HG03378 (cell line): ENCODE measurements around the gene PDE2A.
"Not testable (repeated sequence)": the region's sequence is repeated elsewhere in the genome, so short reads cannot be mapped to it uniquely, and the experiment has no call there.

Experiments
- ATAC-seq: cut with Tn5 transposase; IDR thresholded peaks from one replicate; pipeline ENCODE4 v1.9.1; 2021; ENCODE audit warnings: mild to moderate bottlenecking, moderate library complexity; ENCODE audit not compliant: unreplicated experiment

Gene PDE2A

GRCh38 chr11:72560864-72561263, 113.4 kb downstream of the PDE2A start:
- not testable (repeated sequence) for ATAC-seq

- ATAC-seq, result no peak
Observed at GRCh38 chr11:72556433-72556832, 117.8 kb downstream of the PDE2A start.

DNA sequence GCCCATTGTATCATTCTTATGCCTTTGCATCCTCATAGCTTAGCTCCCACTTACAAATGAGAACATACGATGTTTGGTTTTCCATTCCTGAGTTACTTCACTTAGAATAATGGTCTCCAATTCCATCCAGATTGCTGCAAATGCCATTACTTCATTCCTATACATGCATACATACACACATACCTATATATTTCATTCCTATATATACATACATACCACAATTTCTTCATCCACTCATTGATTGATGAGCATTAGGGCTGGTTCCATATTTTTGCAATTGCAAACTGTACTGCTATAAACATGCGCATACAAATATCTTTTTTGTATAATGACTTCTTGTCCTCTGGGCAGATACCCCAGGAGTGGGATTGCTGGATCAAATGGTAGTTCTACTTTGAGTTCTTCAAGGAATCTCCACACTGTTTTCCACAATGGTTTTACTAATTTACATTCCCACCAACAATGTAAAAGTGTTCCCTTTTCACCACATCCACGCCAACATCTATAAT, 119.2 kb downstream of the PDE2A start:
- not testable (repeated sequence) for ATAC-seq

GRCh38 chr11:72553706-72554105, 120.5 kb downstream of the PDE2A start:
- ATAC-seq, result no peak

DNA sequence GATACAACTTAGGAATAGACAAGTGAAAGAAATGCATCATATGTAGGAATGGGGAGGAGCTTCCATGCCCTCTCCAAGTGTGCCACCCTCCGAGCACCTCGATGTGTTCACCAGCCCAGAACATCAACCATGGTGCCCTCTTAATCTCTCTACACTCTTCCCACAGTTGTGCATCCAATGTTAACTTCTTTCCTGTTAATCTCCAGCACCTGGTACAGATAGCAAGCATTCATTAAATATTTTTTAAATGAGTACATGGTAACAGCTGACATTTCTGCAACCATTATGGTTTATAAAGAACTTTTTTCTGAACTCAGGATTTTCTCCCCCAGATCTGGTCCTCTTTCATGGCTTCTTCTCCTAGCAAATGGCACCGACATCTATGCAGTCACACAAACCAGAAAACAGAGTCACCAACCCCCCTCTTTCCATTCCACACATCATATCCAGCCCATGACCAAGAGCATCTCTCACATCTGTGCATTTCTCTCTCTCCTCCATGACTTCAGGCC, 121.8 kb downstream of the PDE2A start:
- ATAC-seq, result no peak

GRCh38 chr11:72551571-72551970, 122.7 kb downstream of the PDE2A start:
- ATAC-seq, result no peak

GRCh38 chr11:72548463-72548862, 125.8 kb downstream of the PDE2A start:
- ATAC-seq, result no peak

GRCh38 chr11:72546866-72547265, 127.4 kb downstream of the PDE2A start:
- no peak for ATAC-seq

DNA sequence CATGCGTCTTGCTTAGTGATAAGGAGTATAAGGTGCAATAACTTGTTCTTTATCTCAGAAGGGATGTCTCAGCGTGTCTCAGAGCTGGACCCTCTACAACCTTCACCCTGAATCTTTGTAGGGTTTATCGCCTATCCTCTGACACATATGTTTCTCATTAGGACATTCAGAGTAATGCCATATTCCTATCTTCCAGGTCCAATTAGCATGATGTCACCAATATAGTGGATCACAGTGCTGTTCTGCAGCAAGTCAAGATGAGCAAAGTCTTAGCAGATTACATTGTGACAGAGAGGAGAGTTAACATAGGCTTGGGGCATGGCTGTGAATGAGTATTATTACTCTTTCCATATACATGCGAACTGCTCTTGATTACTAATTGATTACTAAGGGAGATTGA, 129.6 kb downstream of the PDE2A start:
- no peak for ATAC-seq

DNA sequence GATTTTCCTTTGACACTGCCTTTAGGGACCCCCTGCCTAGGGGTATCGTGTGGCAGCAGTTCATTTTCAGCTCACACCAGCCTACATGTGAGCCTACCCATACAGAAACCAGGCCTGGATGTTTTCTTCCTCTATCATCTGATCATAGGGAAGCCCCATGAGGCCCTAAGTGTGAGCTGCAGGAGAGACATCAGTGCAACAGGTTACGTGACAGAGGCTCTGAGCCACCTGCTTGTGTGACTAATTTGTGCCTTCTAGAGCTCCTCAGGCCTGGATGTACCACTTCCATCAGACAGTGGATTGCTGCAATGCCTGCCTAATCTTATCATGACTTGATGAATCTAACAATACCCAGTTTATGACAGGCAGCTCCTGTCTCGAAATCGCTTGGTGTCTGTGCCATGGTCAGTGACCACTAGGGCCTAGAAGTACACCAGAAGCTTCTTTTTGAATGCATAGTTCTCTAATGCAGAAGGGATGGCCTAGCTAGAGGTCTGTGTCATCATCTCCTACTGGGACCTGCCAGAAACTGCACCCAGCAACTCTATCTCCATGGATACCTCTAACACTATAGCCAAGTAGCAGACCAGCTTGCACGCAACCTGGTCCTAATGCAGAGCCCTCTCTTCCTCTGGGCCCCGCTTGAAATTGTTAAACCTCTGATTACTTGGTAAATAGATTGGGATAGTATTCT, 130.2 kb downstream of the PDE2A start:
- no peak for ATAC-seq

GRCh38 chr11:72541257-72541974, 132.8 kb downstream of the PDE2A start:
- no peak for ATAC-seq

DNA sequence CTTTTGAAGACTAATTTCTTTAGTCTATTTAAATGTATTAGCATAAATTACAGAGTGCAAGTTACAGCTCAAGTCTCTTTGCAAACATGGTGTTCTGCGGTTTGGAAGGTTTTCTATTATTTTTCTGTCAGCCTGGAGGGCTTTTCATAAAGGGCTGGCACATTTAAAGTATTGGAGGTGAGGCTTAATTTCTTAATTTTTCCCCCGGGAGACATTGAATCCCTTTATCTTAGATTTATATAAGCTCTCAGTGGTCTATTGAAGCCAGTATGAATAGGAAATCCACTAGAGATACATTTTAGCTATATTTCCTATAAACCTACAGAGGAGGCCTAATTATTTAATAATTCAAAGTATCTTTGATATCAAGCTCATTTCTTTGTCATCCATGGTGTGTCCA, 137.2 kb downstream of the PDE2A start:
- no peak for ATAC-seq

- no peak for ATAC-seq
Observed at GRCh38 chr11:72535194-72535547, 139.1 kb downstream of the PDE2A start.

DNA sequence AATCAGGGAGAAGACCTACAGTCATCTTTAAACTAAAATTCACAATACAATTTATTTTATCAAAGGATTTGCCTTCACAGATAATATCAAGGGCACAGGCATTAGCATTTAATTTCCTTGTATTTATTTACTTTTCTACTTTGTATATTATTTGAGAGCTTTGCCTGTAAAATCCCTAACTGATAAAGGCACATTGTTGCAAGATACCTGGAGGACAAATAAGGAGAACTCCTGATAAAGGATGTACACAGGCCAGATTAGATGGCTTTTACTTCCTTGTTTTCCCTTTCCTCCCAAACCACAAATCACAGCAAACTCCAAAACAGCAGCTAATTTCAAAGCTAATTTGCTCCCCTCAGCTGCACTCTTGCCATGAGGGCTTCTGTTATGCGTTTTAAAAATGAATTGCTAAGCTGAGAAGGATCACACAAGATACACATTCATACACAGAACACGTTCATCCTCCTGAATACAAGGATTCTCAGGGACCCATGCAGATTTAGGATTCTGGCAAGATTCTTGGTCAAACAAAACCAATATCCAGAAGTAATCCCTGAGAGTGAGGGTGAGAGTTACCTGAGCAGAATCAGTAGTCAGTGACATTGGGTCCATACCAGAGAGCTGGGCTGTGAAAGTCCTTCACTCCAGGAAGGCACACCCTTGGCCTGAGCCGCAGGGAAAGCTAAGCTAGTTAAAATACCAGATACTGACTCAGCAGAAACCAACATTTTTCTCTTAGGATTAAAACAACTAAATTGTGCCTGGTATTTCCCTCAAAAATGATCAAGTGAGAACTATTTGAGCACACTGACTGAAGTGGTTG, 139.6 kb downstream of the PDE2A start:
- no peak for ATAC-seq

GRCh38 chr11:72529068-72529467, 145.2 kb downstream of the PDE2A start:
- no peak for ATAC-seq

DNA sequence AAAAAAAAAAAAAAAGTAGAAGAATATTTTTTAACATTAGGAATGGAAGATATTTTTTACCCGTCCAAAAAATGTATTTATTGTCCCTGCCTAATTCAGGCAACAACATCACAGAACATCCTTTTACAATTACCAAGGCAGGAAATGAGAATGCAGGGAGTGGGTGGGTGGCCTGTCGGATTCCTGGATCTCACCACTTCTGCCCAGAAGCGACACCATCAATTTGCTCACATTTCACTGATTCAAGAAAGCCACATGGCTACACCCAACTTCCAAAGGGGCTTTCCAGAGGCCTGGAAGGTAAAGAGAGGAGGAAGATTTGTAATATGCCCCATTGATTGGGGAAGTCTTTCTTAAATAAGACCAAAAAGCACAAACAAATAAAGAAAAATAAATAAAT, 146.1 kb downstream of the PDE2A start:
- ATAC-seq, result no peak
